Prostate gland (tissue), 2 donors: ENCODE measurements around the gene PAX6. TPM values are rescaled to one million over a fixed set of nuclear protein-coding genes. Genes with fewer than 3 reads are reported as not detected.

Experiments
- DNase-seq: peaks from one replicate; pipeline ENCODE4 v3.0.0-alpha.2; 2019; ENCODE audit warnings: low spot score
- H3K27ac ChIP-seq, 2 donors: fragments of 200-600 bp; sonication (generic); 2 replicates each; pipeline ENCODE4 v1.5.1; 2017 to 2019
- H3K27me3 ChIP-seq: fragments of 200-600 bp; sonication (generic); replicated peaks from 2 replicates; pipeline ENCODE4 v1.5.1; 2019; ENCODE audit not compliant: insufficient read depth
- H3K36me3 ChIP-seq, 2 donors: fragments of 200-600 bp; sonication (generic); 1 replicate in 1 of 2; 2 replicates in 1 of 2; pipeline versions ENCODE4 v1.5.1 to v1.8.1; 2017 to 2019
- H3K4me1 ChIP-seq: fragments of 200-600 bp; sonication (generic); replicated peaks from 2 replicates; pipeline ENCODE4 v1.5.1; 2019
- H3K4me3 ChIP-seq, 2 donors: fragments of 200-600 bp; sonication (generic); 2 replicates each; pipeline ENCODE4 v1.5.1; 2017 to 2019
- H3K9me3 ChIP-seq: fragments of 200-600 bp; sonication (generic); 2 replicates; pipeline ENCODE4 v1.5.1; 2017
- CTCF ChIP-seq, 4 experiments: fragments of 200-600 bp in 2 of 4; fragments of 450-650 bp in 2 of 4; sonication (generic) in 2 of 4; IDR thresholded peaks; 1 replicate in 3 of 4; 2 replicates in 1 of 4; pipeline ENCODE4 v1.5.1; 2016 to 2019; ENCODE audit warnings: antibody characterized with exemption in 4 of 4, mild to moderate bottlenecking in 2 of 4, moderate library complexity in 2 of 4
- POLR2A ChIP-seq: fragments of 450-650 bp; IDR thresholded peaks from one replicate; pipeline ENCODE4 v1.6.1; 2016; ENCODE audit warnings: antibody characterized with exemption, mild to moderate bottlenecking
- POLR2AphosphoS5 ChIP-seq: sonication (generic); formaldehyde crosslinking; IDR thresholded peaks from one replicate; pipeline ENCODE4 v1.6.1; 2017; ENCODE audit warnings: antibody characterized with exemption
- WGBS: methylation state at CpG from one replicate; pipeline ENCODE4 v1.1.5; 2018; 5-methylcytosine and 5-hydroxymethylcytosine counted together
- intact Hi-C: fragments of 100-400 bp; cut with DNase I; formaldehyde crosslinking; loops from one replicate; pipeline ENCODE4 v1.14.2; 2022
- total RNA-seq, 2 donors: library from RNA; depleted of rRNA; stranded (reverse); fragments of >200 nt; gene quantifications; one replicate each; pipeline ENCODE4 v1.1.0, GENCODE V29; 2016

Gene PAX6
- total RNA-seq, 2 donors from 2014 or later = 0.80 TPM; not detected in 1

- Histone ChIP-seq H3K4me3 (no peak overlapping the region), H3K9me3 (no peaks in the 10 kb centered on the region), H3K36me3 (no peaks in the 10 kb centered on the region), H3K4me1 (no peaks in the 10 kb centered on the region), H3K27me3 (peaks cover 25% of the 10 kb centered on the region), H3K27ac (no peak overlapping the region)
- 68% methylated on average over 4 of the region's 4 CpGs for WGBS
- TF ChIP-seq POLR2A (no peak), CTCF (IDR thresholded peaks at IDR 0.05) (no peak), POLR2AphosphoS5 (no peak)
- intact Hi-C loops = no loop called here
- no peak for DNase-seq
Measured at GRCh38 chr11:31830406-31830805, 19.3 kb upstream of the PAX6 start.

- DNase-seq = no peak
- Histone ChIP-seq H3K4me1 (no peaks in the 10 kb centered on the region), H3K27me3 (peaks cover 45% of the 10 kb centered on the region), H3K36me3 (no peaks in the 10 kb centered on the region), H3K4me3 (no peak overlapping the region), H3K9me3 (no peaks in the 10 kb centered on the region), H3K27ac (no peak overlapping the region)
- 25% methylated on average over 7 of the region's 7 CpGs for WGBS
- intact Hi-C loops = no loop called here
- no peak for TF ChIP-seq POLR2AphosphoS5
- TF ChIP-seq CTCF (IDR thresholded peaks at IDR 0.05) = no peak
- no peak for TF ChIP-seq POLR2A
Measured at GRCh38 chr11:31828217-31828616, 17.1 kb upstream of the PAX6 start.

- DNase-seq = no peak
- Histone ChIP-seq H3K27me3 (peaks cover 51% of the 10 kb centered on the region), H3K36me3 (no peaks in the 10 kb centered on the region), H3K4me3 (no peak overlapping the region), H3K4me1 (no peaks in the 10 kb centered on the region), H3K9me3 (no peaks in the 10 kb centered on the region), H3K27ac (no peak overlapping the region)
- TF ChIP-seq CTCF (IDR thresholded peaks at IDR 0.05) = no peak
- TF ChIP-seq POLR2AphosphoS5 = no peak
- TF ChIP-seq POLR2A = no peak
- WGBS = 10% methylated on average over 18 of the region's 18 CpGs
- intact Hi-C loops = no loop called here
Measured at GRCh38 chr11:31827455-31828206, 16.5 kb upstream of the PAX6 start.

GRCh38 chr11:31826536-31827438, 15.7 kb upstream of the PAX6 start:
- H3K9me3 ChIP-seq = no peaks in the 10 kb centered on the region
- intact Hi-C loops = no loop called here
- no peaks in the 10 kb centered on the region for H3K36me3 ChIP-seq
- TF ChIP-seq POLR2AphosphoS5 (no peak), CTCF (IDR thresholded peaks at IDR 0.05) (no peak), POLR2A (no peak)
- H3K27ac ChIP-seq = no peak overlapping the region
- no peaks in the 10 kb centered on the region for H3K4me1 ChIP-seq
- DNase-seq = no peak
- no peak overlapping the region for H3K4me3 ChIP-seq
- WGBS = 8% methylated on average over 42 of the region's 55 CpGs
- H3K27me3 ChIP-seq = peaks cover 55% of the 10 kb centered on the region
